ENCODE data around the gene ZNF296.

GRCh38 chr19:45021971-45022370, 54.3 kb downstream of the ZNF296 start:
- no peak for TF ChIP-seq CTCF (conservative IDR thresholded peaks at IDR 0.05; ENCODE audit: low read depth in 2 of 2)
- TF ChIP-seq EZH2phosphoT487 (IDR thresholded peaks at IDR 0.05; ENCODE audit: unreplicated experiment) = no peak
- TF ChIP-seq POLR2AphosphoS5 (IDR thresholded peaks at IDR 0.05; ENCODE audit: low read depth) = no peak
- no peak for TF ChIP-seq CREB1 (CRISPR knock-in tag; IDR thresholded peaks at IDR 0.05; ENCODE audit: low read depth)
- TF ChIP-seq EZH2 (IDR thresholded peaks at IDR 0.05; ENCODE audit: low read depth, unreplicated experiment) = no peak
- no peak for TF ChIP-seq ZNF331 (CRISPR knock-in tag; IDR thresholded peaks at IDR 0.05; ENCODE audit: low read depth)
- no peak for TF ChIP-seq REST (IDR thresholded peaks at IDR 0.05; ENCODE audit: unreplicated experiment)
- no peak for TF ChIP-seq JUNB (IDR thresholded peaks at IDR 0.05; ENCODE audit: unreplicated experiment)
- no peak for TF ChIP-seq NANOG (IDR thresholded peaks at IDR 0.05; ENCODE audit: borderline replicate concordance)
- TF ChIP-seq ZNF114 (CRISPR knock-in tag; IDR thresholded peaks at IDR 0.05) = no peak

Measured in GM23338 (cell line).